ENCODE measurements around the gene CAPN3.

The CAPN3 gene

DNA sequence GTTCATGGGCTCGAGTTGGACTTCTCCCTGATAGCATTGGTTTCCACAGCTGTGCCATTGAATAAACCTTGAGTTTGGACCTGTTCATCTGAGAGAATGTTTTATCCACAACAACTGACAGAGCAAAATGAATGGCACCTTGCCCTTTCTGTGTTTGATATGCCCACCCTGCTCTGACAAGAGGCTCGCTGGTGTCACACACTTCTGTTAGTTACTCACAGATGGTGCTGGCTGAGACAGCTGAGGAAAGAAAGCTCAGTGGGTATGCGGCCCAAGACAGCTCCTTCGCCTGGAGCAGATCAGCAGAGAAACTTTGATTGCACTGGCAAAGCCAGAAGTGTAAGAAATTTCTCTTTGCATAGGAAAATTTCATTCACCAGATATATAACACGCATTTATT is 2.5 kb upstream of the CAPN3 start:
- no peak for DNase-seq (ENCODE audit: low read depth)

DNA sequence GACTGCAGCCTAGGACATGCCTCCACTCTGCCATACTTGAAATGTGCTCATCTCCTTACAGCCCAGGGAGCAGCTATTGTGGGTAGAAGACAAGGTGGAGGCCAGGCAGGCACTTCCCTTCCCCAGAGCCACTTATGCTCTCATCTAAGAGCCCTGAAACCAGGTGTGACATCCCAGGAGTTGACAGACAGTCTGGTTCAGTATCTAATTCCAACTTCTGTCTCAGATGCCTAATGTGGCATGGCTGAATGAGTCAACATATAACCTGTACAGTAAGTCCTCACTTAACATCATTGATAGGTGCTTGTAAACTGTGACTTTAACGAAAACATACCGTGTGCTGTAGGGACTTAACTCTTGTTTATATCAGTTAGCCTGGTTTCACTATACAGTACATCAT is 1.2 kb upstream of the CAPN3 start:
- DNase-seq (ENCODE audit: low read depth) = no peak

GRCh38 chr15:42359985-42360384 is 684 bp downstream of the CAPN3 start:
- no peak for DNase-seq (ENCODE audit: low read depth)

DNA sequence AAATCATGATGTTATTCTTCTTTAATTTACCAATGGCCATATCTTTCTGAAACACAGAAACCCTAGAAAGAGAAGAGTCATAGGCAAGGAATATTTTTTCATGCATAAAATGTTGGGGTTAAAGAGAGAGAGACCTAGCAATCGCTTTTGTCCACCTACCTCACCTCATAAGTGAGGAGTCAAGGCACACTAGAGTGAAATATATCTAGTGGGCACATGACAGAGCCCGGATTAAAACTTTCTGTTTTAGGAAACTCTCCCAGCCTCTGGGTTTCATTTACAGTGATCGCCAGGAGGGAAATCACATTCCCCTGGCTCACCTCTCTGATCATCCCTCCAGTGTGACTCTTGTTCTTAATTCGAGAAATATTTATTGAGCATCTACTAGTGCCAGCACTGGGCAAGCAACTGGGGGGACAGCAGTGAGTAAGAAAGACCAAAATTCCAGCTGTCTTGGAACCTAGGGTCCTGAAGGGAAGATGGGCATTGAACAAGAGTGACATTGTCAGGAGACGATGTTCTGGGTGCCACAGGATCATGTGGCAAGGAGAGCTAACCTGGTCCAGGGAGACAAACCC is 1.3 kb downstream of the CAPN3 start:
- DNase-seq (ENCODE audit: low read depth) = no peak

GRCh38 chr15:42363487-42363886 is 4.2 kb downstream of the CAPN3 start:
- no peak for DNase-seq (ENCODE audit: low read depth)

- no peak for DNase-seq (ENCODE audit: low read depth)
Observed at GRCh38 chr15:42363942-42364341, 4.6 kb downstream of the CAPN3 start.

DNA sequence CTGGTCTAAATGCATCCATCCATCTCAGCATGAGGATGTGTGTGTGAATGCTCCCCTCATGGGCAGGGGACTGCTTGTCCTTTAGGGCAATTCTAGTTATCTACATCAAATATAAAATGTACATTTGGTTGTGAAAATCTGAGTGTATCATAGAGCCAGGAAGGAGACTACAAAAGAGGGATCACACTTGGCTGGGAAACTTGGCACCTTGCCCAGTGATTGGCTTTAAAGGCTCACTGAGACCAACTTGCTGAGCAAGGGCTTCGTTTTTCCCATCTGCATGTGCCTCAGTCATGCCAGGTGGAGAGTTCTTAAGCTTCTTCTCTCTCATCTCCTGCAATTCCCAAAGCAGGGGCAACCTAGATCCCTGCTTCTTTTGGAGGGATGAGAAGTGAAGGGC is 5.2 kb downstream of the CAPN3 start:
- DNase-seq (ENCODE audit: low read depth) = no peak

DNA sequence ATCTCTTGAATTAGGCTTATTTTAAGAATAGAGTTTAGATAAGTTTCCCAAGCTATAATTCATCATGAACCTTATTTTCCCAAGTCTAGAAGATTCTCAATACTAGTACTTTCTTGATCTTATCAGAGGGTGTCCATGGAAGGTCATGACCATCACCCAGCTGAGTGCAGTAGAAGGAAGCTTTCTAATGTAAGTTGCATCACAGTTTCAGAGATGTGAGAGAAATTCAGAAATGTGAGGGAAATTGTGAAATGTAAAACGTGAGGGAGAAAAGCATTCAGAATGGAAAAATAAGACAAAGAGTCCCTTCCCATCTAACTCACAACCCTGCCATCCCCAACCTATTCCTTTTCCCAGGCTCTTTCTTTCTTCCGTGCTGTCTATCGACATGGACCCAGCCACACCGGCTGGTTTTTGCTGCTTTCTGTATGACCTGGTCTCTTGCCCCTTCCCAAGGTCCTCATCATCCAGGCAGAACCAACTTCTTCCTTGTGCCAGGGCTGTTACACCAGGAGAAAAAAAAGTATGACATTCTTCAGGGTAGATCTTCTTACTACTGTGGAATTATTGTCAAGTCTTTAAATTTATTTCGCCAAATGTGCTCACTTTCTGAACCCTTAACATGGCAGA is 6.7 kb downstream of the CAPN3 start:
- DNase-seq (ENCODE audit: low read depth) = no peak

DNA sequence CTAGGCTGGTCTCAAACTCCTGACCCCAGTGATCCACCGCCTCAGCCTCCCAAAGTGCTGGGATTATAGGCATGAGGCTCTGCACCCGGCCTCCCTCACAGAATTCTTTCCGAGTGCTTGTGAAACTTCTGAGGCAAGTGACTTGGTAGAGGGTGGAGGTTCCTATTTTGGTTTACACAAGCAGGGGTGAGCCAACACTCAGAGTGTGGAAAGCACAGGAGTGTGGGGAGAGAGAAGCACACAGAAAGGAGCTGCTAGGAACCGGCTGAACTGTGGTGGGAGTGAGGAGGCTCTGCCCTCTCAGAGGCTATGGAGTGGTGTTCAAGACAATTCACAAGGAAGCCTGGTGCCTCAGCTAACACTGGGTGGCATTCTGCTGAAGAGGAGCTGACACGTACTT is 7.7 kb downstream of the CAPN3 start:
- no peak for DNase-seq (ENCODE audit: low read depth)

DNA sequence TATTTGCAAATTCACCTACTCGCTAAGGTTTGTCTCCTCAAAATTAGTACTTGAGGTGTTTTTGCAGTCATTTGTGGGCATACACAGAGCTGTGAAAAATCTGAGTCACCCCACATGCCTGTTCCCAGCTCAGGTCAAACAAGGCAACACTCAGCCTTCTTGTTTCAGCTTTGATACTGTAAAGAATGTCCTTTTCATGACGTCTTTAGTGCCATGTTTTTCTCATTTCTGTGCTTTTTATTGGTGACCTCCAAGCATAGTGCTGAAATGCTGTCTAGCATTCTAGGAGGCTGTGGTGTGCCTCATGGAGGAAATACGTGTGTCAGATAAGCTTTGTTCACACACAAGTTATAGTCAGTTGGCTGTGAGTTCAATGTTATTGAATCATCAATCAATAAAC is 8.8 kb downstream of the CAPN3 start:
- no peak for DNase-seq (ENCODE audit: low read depth)

DNA sequence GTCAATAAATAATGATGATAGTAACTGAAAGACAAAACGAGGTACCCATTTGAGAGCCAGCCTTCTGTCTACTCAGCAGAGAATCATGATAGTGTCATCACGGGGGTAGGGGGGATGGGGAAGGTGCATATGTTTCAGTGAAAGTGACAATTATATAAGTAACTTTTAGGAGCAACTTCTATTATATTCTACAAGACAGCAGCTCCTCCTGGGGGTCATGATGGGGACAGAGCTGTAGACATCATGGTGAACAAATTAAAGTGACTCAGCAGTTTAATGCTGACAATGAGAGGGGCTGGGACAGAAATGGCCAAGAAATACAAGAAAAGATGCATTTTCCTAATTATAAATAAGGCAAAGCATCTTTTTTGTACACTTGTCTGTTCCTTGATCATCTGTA is 11.8 kb downstream of the CAPN3 start:
- DNase-seq (ENCODE audit: low read depth) = no peak

- DNase-seq (ENCODE audit: low read depth) = no peak
Observed at GRCh38 chr15:42373274-42373673, 14.0 kb downstream of the CAPN3 start.

GRCh38 chr15:42373936-42374335 is 14.6 kb downstream of the CAPN3 start:
- DNase-seq (ENCODE audit: low read depth) = no peak

- DNase-seq (ENCODE audit: low read depth) = no peak
Observed at GRCh38 chr15:42374810-42375209, 15.5 kb downstream of the CAPN3 start.

DNA sequence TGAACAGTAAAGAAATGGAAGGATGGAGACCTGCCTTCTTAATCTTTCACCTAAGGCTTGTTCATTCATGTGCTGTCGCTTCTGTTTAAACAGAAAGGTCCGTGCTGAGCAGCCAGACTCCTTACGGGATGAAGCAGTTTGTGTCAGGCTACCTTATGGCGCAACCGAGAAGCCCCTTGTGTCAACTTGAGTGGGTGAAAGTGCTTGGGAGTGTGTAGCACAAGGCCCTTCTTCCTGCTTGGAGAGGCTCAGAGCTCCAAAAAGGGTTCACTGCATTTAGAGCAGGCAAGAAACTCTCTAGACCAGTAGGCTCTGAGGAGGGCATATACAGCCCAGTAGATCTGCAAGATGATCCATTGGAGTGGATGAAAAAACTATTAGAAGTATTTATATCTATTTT is 16.0 kb downstream of the CAPN3 start:
- no peak for DNase-seq (ENCODE audit: low read depth)

- no peak for DNase-seq (ENCODE audit: low read depth)
Observed at GRCh38 chr15:42375941-42376340, 16.6 kb downstream of the CAPN3 start.

DNA sequence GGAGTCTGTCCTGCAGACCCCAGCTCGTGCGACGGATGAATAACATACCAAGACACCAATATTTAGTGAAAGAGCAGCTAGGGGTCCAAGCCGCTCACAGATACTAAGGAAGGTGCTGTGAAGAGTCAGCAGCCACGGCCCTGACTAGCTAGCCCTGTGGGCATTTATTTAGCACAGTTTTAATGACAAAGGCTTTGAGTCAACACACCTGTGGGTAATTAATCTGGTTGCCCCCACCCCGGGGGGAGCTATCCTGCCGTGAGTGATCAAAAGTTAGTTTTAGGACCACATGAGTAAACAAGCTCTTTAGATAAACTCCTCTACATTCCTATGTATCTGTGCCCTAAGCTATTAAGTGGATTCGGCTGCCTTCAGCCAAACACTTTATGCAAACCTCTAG is 18.7 kb downstream of the CAPN3 start:
- no peak for DNase-seq (ENCODE audit: low read depth)

GRCh38 chr15:42384597-42384996 is 25.3 kb downstream of the CAPN3 start:
- no peak for DNase-seq (ENCODE audit: low read depth)

DNA sequence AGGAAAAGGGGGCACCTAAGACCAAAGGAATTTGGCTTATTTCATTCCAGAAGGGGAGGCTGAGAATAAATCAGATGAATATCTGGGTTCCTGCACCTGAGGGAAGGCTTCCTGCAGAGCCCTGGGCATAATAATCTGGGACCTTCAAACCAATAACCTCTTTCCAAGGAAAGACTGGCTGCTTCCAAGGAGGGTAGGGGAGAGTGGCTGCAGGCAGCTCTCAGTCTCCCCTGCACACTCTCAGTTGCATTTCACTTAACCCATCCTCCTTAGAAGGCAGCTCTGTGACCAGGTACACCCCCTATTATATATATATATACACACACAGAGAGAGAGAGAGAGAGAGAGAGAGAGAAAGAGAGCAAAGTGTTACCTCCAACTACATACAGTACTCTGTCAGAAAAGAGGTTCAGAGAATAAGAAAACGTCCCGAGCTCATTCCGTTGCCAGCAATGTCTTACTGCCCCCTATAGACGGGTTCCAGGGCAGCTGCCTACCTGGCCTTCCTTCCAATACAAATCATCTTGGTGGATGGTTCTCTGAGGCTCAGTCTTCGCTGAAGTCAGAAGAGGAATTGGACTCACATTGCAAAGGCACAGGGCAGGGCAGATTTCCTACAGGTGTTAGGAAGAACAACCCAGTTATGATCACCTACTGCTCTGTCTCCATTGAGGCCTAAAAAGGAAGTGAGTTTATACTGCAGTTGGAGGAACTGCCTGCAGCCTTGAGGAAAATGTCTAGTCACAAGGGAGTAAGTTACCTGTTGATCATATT is 26.1 kb downstream of the CAPN3 start:
- DNase-seq (ENCODE audit: low read depth) = no peak

- no peak for DNase-seq (ENCODE audit: low read depth)
Observed at GRCh38 chr15:42385980-42386700, 26.8 kb downstream of the CAPN3 start.

DNA sequence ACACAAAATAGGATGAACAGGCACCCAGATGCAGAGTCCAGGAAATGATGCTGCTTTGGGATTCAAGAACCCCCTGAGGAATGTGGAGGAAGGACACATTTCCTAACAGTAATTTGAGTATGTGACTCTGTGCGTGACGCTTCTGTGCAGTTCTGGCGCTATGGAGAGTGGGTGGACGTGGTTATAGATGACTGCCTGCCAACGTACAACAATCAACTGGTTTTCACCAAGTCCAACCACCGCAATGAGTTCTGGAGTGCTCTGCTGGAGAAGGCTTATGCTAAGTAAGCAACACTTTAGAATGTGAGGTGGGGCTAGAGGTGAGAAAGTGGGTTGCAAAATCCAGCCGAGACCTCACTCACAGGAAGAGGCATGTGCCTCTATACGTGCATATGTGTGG is 28.3 kb downstream of the CAPN3 start:
- no peak for DNase-seq (ENCODE audit: low read depth)

DNA sequence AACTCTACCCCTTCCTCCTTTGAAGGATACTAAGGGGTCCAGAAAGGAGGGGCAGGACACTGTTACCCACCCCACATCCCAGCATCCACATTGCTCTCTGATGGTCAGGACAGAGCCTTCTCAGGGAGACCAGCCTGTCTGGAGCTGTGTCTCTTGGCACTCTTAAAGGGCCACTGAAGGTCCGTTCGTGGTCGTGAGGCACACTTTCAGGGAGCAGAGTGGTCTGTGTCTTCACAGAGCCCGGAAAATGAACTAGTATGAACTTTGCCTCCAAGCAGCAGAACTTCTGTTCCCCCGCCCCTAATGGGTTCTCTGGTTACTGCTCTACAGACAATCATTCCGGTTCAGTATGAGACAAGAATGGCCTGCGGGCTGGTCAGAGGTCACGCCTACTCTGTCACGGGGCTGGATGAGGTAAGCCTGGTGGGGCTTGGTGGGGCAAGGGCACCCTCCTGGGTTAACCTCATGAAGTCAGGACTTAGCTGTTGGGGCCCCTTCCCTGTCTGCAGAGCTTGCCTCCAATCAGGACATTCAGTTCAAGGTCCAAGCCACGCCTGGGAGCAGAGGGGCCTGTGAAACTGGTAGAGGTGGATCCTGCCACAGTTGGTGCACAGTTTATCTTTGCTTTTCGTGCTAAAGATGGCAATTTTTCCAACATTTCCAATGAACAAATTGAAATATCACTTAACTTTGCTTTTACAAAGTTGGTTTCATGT is 33.2 kb downstream of the CAPN3 start:
- no peak for DNase-seq (ENCODE audit: low read depth)
